Neural cell (in vitro differentiated cells): ENCODE measurements around the gene MTHFD2.

ENCODE experiments used
- EZH2 ChIP-seq: fragments of 200-600, 300-800 bp; shearing (Covaris generic), sonication (generic); IDR thresholded peaks from 2 replicates; pipeline ENCODE4 v1.6.1; 2014; ENCODE audit warnings: antibody characterized with exemption, low read length, borderline replicate concordance, mild to moderate bottlenecking; ENCODE audit not compliant: insufficient read depth, poor library complexity, severe bottlenecking
- RAD21 ChIP-seq: fragments of 450-650 bp; conservative IDR thresholded peaks from 2 replicates; pipeline ENCODE4 v1.6.1; 2014; ENCODE audit warnings: antibody characterized with exemption, mild to moderate bottlenecking, moderate library complexity
- TAF1 ChIP-seq: IDR thresholded peaks from 2 replicates; pipeline ENCODE4 v1.6.1; 2012; ENCODE audit warnings: low read depth
- TF ChIP-seq, protein P1 (sequence below): fragments of 450-650 bp; IDR thresholded peaks from 2 replicates; pipeline ENCODE4 v1.5.1; 2014; ENCODE audit warnings: antibody characterized with exemption, mild to moderate bottlenecking, moderate library complexity; ENCODE audit not compliant: poor library complexity, severe bottlenecking

- TF ChIP-seq EZH2: no peak
- TF ChIP-seq, protein P1, sequence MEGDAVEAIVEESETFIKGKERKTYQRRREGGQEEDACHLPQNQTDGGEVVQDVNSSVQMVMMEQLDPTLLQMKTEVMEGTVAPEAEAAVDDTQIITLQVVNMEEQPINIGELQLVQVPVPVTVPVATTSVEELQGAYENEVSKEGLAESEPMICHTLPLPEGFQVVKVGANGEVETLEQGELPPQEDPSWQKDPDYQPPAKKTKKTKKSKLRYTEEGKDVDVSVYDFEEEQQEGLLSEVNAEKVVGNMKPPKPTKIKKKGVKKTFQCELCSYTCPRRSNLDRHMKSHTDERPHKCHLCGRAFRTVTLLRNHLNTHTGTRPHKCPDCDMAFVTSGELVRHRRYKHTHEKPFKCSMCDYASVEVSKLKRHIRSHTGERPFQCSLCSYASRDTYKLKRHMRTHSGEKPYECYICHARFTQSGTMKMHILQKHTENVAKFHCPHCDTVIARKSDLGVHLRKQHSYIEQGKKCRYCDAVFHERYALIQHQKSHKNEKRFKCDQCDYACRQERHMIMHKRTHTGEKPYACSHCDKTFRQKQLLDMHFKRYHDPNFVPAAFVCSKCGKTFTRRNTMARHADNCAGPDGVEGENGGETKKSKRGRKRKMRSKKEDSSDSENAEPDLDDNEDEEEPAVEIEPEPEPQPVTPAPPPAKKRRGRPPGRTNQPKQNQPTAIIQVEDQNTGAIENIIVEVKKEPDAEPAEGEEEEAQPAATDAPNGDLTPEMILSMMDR: no peak
- TF ChIP-seq TAF1: no peak
- no peak for TF ChIP-seq RAD21
Measured at GRCh38 chr2:74201596-74201995, 3.2 kb downstream of the MTHFD2 start.
